HEK293 (cell line): Measurements from ENCODE around the gene MDFIC.

ENCODE experiments used
- CTCF ChIP-seq: fragments of 450-650 bp; formaldehyde crosslinking; IDR thresholded peaks from 2 replicates; pipeline ENCODE4 v1.5.1; 2016; ENCODE audit warnings: missing biosample characterization, missing genetic modification characterization
- SP7 ChIP-seq: fragments of 450-650 bp; formaldehyde crosslinking; IDR thresholded peaks from 2 replicates; pipeline ENCODE4 v1.5.1; 2016; ENCODE audit warnings: missing biosample characterization, missing genetic modification characterization
- ZBTB1 ChIP-seq: fragments of 450-650 bp; formaldehyde crosslinking; IDR thresholded peaks from 2 replicates; pipeline ENCODE4 v1.5.1; 2016; ENCODE audit warnings: missing biosample characterization, missing genetic modification characterization
- ZNF140 ChIP-seq: fragments of 450-650 bp; formaldehyde crosslinking; IDR thresholded peaks from 2 replicates; pipeline ENCODE4 v1.5.1; 2016; ENCODE audit warnings: missing biosample characterization, missing genetic modification characterization
- ZNF335 ChIP-seq: fragments of 450-650 bp; formaldehyde crosslinking; conservative IDR thresholded peaks from 2 replicates; pipeline ENCODE4 v1.5.1; 2016; ENCODE audit warnings: missing biosample characterization, missing genetic modification characterization
- ZNF362 ChIP-seq: fragments of 450-650 bp; formaldehyde crosslinking; IDR thresholded peaks from 2 replicates; pipeline ENCODE4 v1.5.1; 2016; ENCODE audit warnings: missing biosample characterization, missing genetic modification characterization
- ZNF501 ChIP-seq: fragments of 450-650 bp; formaldehyde crosslinking; IDR thresholded peaks from 2 replicates; pipeline ENCODE4 v1.5.1; 2016; ENCODE audit warnings: missing biosample characterization, missing genetic modification characterization
- ZNF692 ChIP-seq: fragments of 450-650 bp; formaldehyde crosslinking; IDR thresholded peaks from 2 replicates; pipeline ENCODE4 v1.5.1; 2016; ENCODE audit warnings: missing biosample characterization, missing genetic modification characterization
- TF ChIP-seq, protein P1 (sequence below): fragments of 450-650 bp; formaldehyde crosslinking; IDR thresholded peaks from 2 replicates; pipeline ENCODE4 v1.5.1; 2016; ENCODE audit warnings: missing biosample characterization, missing genetic modification characterization, low read depth

DNA sequence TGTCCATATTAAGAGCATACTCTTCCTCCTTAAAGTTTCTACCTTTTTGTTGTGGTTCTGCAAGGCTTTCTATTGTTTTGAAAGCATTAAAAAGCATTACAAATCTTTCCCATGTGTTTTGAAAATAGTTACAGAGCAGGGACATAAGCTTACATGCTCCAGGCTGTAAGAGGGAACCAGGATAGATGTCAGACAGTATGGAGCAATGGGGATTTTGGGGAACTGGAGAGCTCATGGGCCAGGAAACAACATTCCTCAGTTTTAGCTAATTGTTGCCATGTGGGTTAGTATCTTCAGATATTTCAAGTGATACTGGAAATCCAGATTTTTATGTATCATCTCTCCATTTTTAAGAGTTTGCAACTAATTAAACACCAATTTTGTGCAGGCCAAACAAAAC, 3.5 kb downstream of the MDFIC start:
- TF ChIP-seq ZNF335 (tag by site-specific recombination) = no peak
- no peak for TF ChIP-seq ZNF140 (tag by site-specific recombination)
- TF ChIP-seq CTCF = no peak
- TF ChIP-seq ZNF501 (tag by site-specific recombination) = no peak
- TF ChIP-seq ZNF692 (tag by site-specific recombination) = no peak
- TF ChIP-seq, protein P1, sequence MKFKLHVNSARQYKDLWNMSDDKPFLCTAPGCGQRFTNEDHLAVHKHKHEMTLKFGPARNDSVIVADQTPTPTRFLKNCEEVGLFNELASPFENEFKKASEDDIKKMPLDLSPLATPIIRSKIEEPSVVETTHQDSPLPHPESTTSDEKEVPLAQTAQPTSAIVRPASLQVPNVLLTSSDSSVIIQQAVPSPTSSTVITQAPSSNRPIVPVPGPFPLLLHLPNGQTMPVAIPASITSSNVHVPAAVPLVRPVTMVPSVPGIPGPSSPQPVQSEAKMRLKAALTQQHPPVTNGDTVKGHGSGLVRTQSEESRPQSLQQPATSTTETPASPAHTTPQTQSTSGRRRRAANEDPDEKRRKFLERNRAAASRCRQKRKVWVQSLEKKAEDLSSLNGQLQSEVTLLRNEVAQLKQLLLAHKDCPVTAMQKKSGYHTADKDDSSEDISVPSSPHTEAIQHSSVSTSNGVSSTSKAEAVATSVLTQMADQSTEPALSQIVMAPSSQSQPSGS (tag by site-specific recombination) = no peak
- TF ChIP-seq ZBTB1 (tag by site-specific recombination) = no peak
- TF ChIP-seq ZNF362 = no peak
- TF ChIP-seq SP7 (tag by site-specific recombination) = no peak
